ENCODE data around the gene ZNF502.
A peak's percentile ranks its signal among the peaks of the same experiment; 100 is the strongest.

- TF ChIP-seq CTCF (IDR thresholded peaks at IDR 0.05; ENCODE audit: extremely low read depth in 1 of 2, insufficient read depth in 1 of 2, low read depth in 1 of 2, low read length in 2 of 2), result peak; percentile 35 to 43
- TF ChIP-seq GATA2 (IDR thresholded peaks at IDR 0.05; ENCODE audit: insufficient read depth, insufficient read length, low read depth, low read length), result no peak
- TF ChIP-seq JUN (IDR thresholded peaks at IDR 0.05; ENCODE audit: borderline replicate concordance, insufficient read depth, insufficient read length, low read depth), result no peak
- TF ChIP-seq EZH2 (IDR thresholded peaks at IDR 0.05; ENCODE audit: borderline replicate concordance, low read depth, low read length, severe bottlenecking), result no peak
These were observed at the start of gene ZNF502 for GRCh38 chr3:44712455-44713075.

Measured in endothelial cell of umbilical vein (primary cell).